HEK293 (cell line): ENCODE measurements around the gene GPR158.
A peak's percentile ranks its signal among the peaks of the same experiment; 100 is the strongest.

Experiments used
- GLI2 ChIP-seq: fragments of 450-650 bp; formaldehyde crosslinking; IDR thresholded peaks from 2 replicates; pipeline ENCODE4; 2017; ENCODE audit warnings: missing biosample characterization, missing genetic modification characterization, low read depth, borderline replicate concordance
- GLIS1 ChIP-seq: fragments of 450-650 bp; formaldehyde crosslinking; IDR thresholded peaks from 2 replicates; pipeline ENCODE4 v1.5.1; 2016; ENCODE audit warnings: missing biosample characterization, missing genetic modification characterization
- HOXA7 ChIP-seq: sonication (generic); formaldehyde crosslinking; IDR thresholded peaks from 2 replicates; pipeline ENCODE4 v1.8.1; 2022; ENCODE audit warnings: missing genetic modification reagents, borderline replicate concordance
- IKZF3 ChIP-seq: fragments of 450-650 bp; IDR thresholded peaks from 2 replicates; pipeline ENCODE4 v1.5.0; 2018; ENCODE audit warnings: missing biosample characterization, mild to moderate bottlenecking, missing genetic modification characterization, moderate library complexity
- SP2 ChIP-seq: fragments of 450-650 bp; formaldehyde crosslinking; IDR thresholded peaks from 2 replicates; pipeline ENCODE4 v1.5.1; 2016; ENCODE audit warnings: missing biosample characterization, missing genetic modification characterization
- SP7 ChIP-seq: fragments of 450-650 bp; formaldehyde crosslinking; IDR thresholded peaks from 2 replicates; pipeline ENCODE4 v1.5.1; 2016; ENCODE audit warnings: missing biosample characterization, missing genetic modification characterization
- YY2 ChIP-seq: fragments of 450-650 bp; formaldehyde crosslinking; IDR thresholded peaks from 2 replicates; pipeline ENCODE4 v1.5.1; 2016; ENCODE audit warnings: missing biosample characterization, missing genetic modification characterization
- ZFP69B ChIP-seq: fragments of 450-650 bp; formaldehyde crosslinking; IDR thresholded peaks from 2 replicates; pipeline ENCODE4 v1.5.1; 2016; ENCODE audit warnings: missing biosample characterization, missing genetic modification characterization
- ZNF157 ChIP-seq: fragments of 450-650 bp; formaldehyde crosslinking; IDR thresholded peaks from 2 replicates; pipeline ENCODE4 v1.5.1; 2016; ENCODE audit warnings: missing biosample characterization, missing genetic modification characterization
- ZNF223 ChIP-seq: fragments of 450-650 bp; formaldehyde crosslinking; IDR thresholded peaks from 2 replicates; pipeline ENCODE4 v1.5.1; 2016; ENCODE audit warnings: missing biosample characterization, missing genetic modification characterization
- ZNF24 ChIP-seq: fragments of 450-650 bp; formaldehyde crosslinking; IDR thresholded peaks from 2 replicates; pipeline ENCODE4 v1.5.1; 2016; ENCODE audit warnings: missing biosample characterization, missing genetic modification characterization
- ZNF311 ChIP-seq: fragments of 450-650 bp; formaldehyde crosslinking; IDR thresholded peaks from 2 replicates; pipeline ENCODE4 v1.5.1; 2017; ENCODE audit warnings: missing biosample characterization, missing genetic modification characterization, borderline replicate concordance
- ZNF48 ChIP-seq: fragments of 450-650 bp; formaldehyde crosslinking; IDR thresholded peaks from 2 replicates; pipeline ENCODE4 v1.5.1; 2016; ENCODE audit warnings: missing biosample characterization, missing genetic modification characterization
- ZNF514 ChIP-seq: fragments of 450-650 bp; formaldehyde crosslinking; IDR thresholded peaks from 2 replicates; pipeline ENCODE4 v1.5.1; 2016; ENCODE audit warnings: missing biosample characterization, missing genetic modification characterization
- ZNF560 ChIP-seq: fragments of 450-650 bp; formaldehyde crosslinking; IDR thresholded peaks from 2 replicates; pipeline ENCODE4 v1.5.1; 2017; ENCODE audit warnings: missing biosample characterization, missing genetic modification characterization, borderline replicate concordance
- ZNF600 ChIP-seq: fragments of 450-650 bp; formaldehyde crosslinking; IDR thresholded peaks from 2 replicates; pipeline ENCODE4 v1.5.1; 2016; ENCODE audit warnings: missing biosample characterization, missing genetic modification characterization
- ZNF654 ChIP-seq: fragments of 450-650 bp; formaldehyde crosslinking; IDR thresholded peaks from 2 replicates; pipeline ENCODE4 v1.5.1; 2016; ENCODE audit warnings: low read depth, missing biosample characterization, missing genetic modification characterization
- ZNF658 ChIP-seq: fragments of 450-650 bp; formaldehyde crosslinking; IDR thresholded peaks from 2 replicates; pipeline ENCODE4; 2016; ENCODE audit warnings: missing biosample characterization, missing genetic modification characterization
- ZNF660 ChIP-seq: fragments of 450-650 bp; IDR thresholded peaks from 2 replicates; pipeline ENCODE4 v1.5.1; 2018; ENCODE audit warnings: missing biosample characterization, mild to moderate bottlenecking, missing genetic modification characterization
- TF ChIP-seq, protein P1 (sequence below): fragments of 450-650 bp; formaldehyde crosslinking; IDR thresholded peaks from 2 replicates; pipeline ENCODE4 v1.5.1; 2016; ENCODE audit warnings: missing biosample characterization, missing genetic modification characterization
- TF ChIP-seq, protein P2 (sequence below): fragments of 450-650 bp; formaldehyde crosslinking; conservative IDR thresholded peaks from 2 replicates; pipeline ENCODE4 v1.5.1; 2016; ENCODE audit warnings: low read depth, missing biosample characterization, missing genetic modification characterization
- TF ChIP-seq, protein P3 (sequence below): fragments of 450-650 bp; formaldehyde crosslinking; IDR thresholded peaks from 2 replicates; pipeline ENCODE4 v1.5.1; 2017; ENCODE audit warnings: missing biosample characterization, missing genetic modification characterization
- TF ChIP-seq, protein P4 (sequence below): fragments of 450-650 bp; formaldehyde crosslinking; IDR thresholded peaks from 2 replicates; pipeline ENCODE4 v1.5.1; 2017; ENCODE audit warnings: missing biosample characterization, missing genetic modification characterization
- TF ChIP-seq, protein P5 (sequence below): fragments of 450-650 bp; IDR thresholded peaks from 2 replicates; pipeline ENCODE4 v1.5.1; 2018; ENCODE audit warnings: missing biosample characterization, missing genetic modification characterization
- TF ChIP-seq, protein P6 (sequence below): fragments of 450-650 bp; formaldehyde crosslinking; optimal IDR thresholded peaks from 2 replicates; pipeline ENCODE3; 2016; ENCODE audit warnings: missing biosample characterization, mild to moderate bottlenecking, missing genetic modification characterization
- TF ChIP-seq, protein P7 (sequence below): fragments of 450-650 bp; formaldehyde crosslinking; IDR thresholded peaks from 2 replicates; pipeline ENCODE4 v1.5.1; 2016; ENCODE audit warnings: missing biosample characterization, missing genetic modification characterization, low read depth

The GPR158 gene

DNA sequence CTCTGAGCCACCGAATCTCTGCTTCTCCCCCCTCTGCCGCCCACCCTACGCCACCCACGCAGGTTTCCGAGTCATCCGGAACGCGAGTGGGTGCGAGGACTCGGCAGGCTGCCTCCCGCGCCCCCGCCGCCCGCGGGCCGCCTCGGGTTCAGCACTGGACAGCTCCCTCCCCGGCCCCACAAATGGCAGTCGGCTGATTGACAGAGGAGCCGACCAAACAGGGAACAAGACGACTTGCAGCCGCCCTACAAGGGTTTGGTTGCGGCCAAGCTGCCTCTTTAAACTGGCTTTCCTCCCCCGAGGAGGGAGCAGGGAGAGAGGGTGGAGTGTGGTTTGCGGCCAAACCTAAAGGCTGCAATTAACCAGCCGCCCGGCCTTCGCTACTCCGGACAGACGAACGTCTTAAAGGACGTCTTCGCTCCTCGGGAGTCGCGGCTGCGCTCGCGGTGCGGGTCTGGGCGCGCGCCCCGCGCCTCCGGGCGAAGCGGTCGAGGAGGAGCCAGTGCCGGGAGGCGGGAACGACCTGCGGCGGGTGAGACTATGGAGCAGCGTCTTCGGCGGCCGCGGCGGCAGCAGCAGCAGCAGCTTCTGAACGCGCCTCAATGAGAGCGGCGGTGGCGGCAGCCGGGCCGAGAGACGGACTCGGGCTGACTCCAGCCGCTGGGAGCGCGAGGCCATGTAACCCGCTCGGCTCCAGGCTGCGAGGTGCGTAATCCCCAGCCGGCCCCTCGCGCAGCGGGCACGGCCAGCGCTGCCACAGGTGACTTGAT lies at the start of gene GPR158 (continued):
- TF ChIP-seq ZNF514 (tag by site-specific recombination) (no peak), GLI2 (no peak), SP7 (peak; percentile 86), SP2 (tag by site-specific recombination) (peak; percentile 89), ZFP69B (tag by site-specific recombination) (peak; percentile 93), IKZF3 (tag by site-specific recombination) (peak; percentile 23; the same call in 1 of the 2 replicates), ZNF24 (tag by site-specific recombination) (peak; percentile 53), YY2 (tag by site-specific recombination) (peak; percentile 51), ZNF157 (tag by site-specific recombination) (no peak), ZNF658 (no peak), ZNF660 (peak; percentile 55), ZNF48 (tag by site-specific recombination) (no peak), ZNF311 (tag by site-specific recombination) (no peak), GLIS1 (tag by site-specific recombination) (peak; percentile 61; the same call in 1 of the 2 replicates), ZNF654 (tag by site-specific recombination) (no peak), ZNF223 (tag by site-specific recombination) (no peak), ZNF560 (no peak), HOXA7 (0 out of 2 replicates have a peak, but pooled peaks have one; percentile 21), ZNF600 (peak; percentile 67)
- TF ChIP-seq, protein P1, sequence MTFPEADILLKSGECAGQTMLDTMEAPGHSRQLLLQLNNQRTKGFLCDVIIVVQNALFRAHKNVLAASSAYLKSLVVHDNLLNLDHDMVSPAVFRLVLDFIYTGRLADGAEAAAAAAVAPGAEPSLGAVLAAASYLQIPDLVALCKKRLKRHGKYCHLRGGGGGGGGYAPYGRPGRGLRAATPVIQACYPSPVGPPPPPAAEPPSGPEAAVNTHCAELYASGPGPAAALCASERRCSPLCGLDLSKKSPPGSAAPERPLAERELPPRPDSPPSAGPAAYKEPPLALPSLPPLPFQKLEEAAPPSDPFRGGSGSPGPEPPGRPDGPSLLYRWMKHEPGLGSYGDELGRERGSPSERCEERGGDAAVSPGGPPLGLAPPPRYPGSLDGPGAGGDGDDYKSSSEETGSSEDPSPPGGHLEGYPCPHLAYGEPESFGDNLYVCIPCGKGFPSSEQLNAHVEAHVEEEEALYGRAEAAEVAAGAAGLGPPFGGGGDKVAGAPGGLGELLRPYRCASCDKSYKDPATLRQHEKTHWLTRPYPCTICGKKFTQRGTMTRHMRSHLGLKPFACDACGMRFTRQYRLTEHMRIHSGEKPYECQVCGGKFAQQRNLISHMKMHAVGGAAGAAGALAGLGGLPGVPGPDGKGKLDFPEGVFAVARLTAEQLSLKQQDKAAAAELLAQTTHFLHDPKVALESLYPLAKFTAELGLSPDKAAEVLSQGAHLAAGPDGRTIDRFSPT (tag by site-specific recombination): 0 out of 2 replicates have a peak, but pooled peaks have one; percentile 37
- TF ChIP-seq, protein P2, sequence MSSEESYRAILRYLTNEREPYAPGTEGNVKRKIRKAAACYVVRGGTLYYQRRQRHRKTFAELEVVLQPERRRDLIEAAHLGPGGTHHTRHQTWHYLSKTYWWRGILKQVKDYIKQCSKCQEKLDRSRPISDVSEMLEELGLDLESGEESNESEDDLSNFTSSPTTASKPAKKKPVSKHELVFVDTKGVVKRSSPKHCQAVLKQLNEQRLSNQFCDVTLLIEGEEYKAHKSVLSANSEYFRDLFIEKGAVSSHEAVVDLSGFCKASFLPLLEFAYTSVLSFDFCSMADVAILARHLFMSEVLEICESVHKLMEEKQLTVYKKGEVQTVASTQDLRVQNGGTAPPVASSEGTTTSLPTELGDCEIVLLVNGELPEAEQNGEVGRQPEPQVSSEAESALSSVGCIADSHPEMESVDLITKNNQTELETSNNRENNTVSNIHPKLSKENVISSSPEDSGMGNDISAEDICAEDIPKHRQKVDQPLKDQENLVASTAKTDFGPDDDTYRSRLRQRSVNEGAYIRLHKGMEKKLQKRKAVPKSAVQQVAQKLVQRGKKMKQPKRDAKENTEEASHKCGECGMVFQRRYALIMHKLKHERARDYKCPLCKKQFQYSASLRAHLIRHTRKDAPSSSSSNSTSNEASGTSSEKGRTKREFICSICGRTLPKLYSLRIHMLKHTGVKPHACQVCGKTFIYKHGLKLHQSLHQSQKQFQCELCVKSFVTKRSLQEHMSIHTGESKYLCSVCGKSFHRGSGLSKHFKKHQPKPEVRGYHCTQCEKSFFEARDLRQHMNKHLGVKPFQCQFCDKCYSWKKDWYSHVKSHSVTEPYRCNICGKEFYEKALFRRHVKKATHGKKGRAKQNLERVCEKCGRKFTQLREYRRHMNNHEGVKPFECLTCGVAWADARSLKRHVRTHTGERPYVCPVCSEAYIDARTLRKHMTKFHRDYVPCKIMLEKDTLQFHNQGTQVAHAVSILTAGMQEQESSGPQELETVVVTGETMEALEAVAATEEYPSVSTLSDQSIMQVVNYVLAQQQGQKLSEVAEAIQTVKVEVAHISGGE (tag by site-specific recombination): no peak
- TF ChIP-seq, protein P3, sequence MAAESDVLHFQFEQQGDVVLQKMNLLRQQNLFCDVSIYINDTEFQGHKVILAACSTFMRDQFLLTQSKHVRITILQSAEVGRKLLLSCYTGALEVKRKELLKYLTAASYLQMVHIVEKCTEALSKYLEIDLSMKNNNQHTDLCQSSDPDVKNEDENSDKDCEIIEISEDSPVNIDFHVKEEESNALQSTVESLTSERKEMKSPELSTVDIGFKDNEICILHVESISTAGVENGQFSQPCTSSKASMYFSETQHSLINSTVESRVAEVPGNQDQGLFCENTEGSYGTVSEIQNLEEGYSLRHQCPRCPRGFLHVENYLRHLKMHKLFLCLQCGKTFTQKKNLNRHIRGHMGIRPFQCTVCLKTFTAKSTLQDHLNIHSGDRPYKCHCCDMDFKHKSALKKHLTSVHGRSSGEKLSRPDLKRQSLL (tag by site-specific recombination): peak; percentile 9; the same call in 1 of the 2 replicates
- TF ChIP-seq, protein P4, sequence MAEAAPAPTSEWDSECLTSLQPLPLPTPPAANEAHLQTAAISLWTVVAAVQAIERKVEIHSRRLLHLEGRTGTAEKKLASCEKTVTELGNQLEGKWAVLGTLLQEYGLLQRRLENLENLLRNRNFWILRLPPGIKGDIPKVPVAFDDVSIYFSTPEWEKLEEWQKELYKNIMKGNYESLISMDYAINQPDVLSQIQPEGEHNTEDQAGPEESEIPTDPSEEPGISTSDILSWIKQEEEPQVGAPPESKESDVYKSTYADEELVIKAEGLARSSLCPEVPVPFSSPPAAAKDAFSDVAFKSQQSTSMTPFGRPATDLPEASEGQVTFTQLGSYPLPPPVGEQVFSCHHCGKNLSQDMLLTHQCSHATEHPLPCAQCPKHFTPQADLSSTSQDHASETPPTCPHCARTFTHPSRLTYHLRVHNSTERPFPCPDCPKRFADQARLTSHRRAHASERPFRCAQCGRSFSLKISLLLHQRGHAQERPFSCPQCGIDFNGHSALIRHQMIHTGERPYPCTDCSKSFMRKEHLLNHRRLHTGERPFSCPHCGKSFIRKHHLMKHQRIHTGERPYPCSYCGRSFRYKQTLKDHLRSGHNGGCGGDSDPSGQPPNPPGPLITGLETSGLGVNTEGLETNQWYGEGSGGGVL: peak; percentile 93
- TF ChIP-seq, protein P5, sequence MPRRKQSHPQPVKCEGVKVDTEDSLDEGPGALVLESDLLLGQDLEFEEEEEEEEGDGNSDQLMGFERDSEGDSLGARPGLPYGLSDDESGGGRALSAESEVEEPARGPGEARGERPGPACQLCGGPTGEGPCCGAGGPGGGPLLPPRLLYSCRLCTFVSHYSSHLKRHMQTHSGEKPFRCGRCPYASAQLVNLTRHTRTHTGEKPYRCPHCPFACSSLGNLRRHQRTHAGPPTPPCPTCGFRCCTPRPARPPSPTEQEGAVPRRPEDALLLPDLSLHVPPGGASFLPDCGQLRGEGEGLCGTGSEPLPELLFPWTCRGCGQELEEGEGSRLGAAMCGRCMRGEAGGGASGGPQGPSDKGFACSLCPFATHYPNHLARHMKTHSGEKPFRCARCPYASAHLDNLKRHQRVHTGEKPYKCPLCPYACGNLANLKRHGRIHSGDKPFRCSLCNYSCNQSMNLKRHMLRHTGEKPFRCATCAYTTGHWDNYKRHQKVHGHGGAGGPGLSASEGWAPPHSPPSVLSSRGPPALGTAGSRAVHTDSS: no peak
- TF ChIP-seq, protein P6, sequence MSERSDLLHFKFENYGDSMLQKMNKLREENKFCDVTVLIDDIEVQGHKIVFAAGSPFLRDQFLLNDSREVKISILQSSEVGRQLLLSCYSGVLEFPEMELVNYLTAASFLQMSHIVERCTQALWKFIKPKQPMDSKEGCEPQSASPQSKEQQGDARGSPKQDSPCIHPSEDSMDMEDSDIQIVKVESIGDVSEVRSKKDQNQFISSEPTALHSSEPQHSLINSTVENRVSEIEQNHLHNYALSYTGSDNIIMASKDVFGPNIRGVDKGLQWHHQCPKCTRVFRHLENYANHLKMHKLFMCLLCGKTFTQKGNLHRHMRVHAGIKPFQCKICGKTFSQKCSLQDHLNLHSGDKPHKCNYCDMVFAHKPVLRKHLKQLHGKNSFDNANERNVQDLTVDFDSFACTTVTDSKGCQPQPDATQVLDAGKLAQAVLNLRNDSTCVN (tag by site-specific recombination): peak; percentile 95
- TF ChIP-seq, protein P7, sequence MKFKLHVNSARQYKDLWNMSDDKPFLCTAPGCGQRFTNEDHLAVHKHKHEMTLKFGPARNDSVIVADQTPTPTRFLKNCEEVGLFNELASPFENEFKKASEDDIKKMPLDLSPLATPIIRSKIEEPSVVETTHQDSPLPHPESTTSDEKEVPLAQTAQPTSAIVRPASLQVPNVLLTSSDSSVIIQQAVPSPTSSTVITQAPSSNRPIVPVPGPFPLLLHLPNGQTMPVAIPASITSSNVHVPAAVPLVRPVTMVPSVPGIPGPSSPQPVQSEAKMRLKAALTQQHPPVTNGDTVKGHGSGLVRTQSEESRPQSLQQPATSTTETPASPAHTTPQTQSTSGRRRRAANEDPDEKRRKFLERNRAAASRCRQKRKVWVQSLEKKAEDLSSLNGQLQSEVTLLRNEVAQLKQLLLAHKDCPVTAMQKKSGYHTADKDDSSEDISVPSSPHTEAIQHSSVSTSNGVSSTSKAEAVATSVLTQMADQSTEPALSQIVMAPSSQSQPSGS (tag by site-specific recombination): no peak
